Measurements from ENCODE around the gene STAP1.
"Not testable (repeated sequence)": the region's sequence is repeated elsewhere in the genome, so short reads cannot be mapped to it uniquely, and the experiment has no call there.

Gene STAP1

GRCh38 chr4:67535280-67535840 lies 23.2 kb upstream of the STAP1 start:
- no peak overlapping the region for H3K27ac ChIP-seq (ENCODE audit: low read length)

GRCh38 chr4:67539830-67540229 lies 18.7 kb upstream of the STAP1 start:
- no peak overlapping the region for H3K4me3 ChIP-seq (ENCODE audit: low read length in 2 of 2)
- H3K4me1 ChIP-seq (ENCODE audit: control insufficient read depth, insufficient read depth, low read length), result no peaks in the 10 kb centered on the region
- H3K9ac ChIP-seq (ENCODE audit: low read length in 2 of 2), result no peak overlapping the region
- no peaks in the 10 kb centered on the region for H3K27me3 ChIP-seq (ENCODE audit: control insufficient read depth in 1 of 2, insufficient read depth in 2 of 2, low read length in 2 of 2)
- no peak overlapping the region for H3K27ac ChIP-seq (ENCODE audit: low read length)
- H3K36me3 ChIP-seq (ENCODE audit: control insufficient read depth in 2 of 2, insufficient read depth in 2 of 2, low read length in 2 of 2), result peaks cover 4 to 11% of the 10 kb centered on the region in 2 donors
- no peaks in the 10 kb centered on the region for H3K9me3 ChIP-seq (ENCODE audit: control insufficient read depth in 2 of 2, low read length in 2 of 2)

More at GRCh38 chr4:67535280-67535840, 23.2 kb upstream of the STAP1 start:
- Histone ChIP-seq H3K4me3 (ENCODE audit: low read length in 2 of 2) (no peak overlapping the region), H3K36me3 (ENCODE audit: control insufficient read depth in 2 of 2, insufficient read depth in 2 of 2, low read length in 2 of 2) (peaks cover 6 to 21% of the 10 kb centered on the region in 2 donors), H3K9me3 (ENCODE audit: control insufficient read depth in 2 of 2, low read length in 2 of 2) (no peaks in the 10 kb centered on the region), H3K27me3 (ENCODE audit: control insufficient read depth in 1 of 2, insufficient read depth in 2 of 2, low read length in 2 of 2) (no peaks in the 10 kb centered on the region), H3K4me1 (ENCODE audit: control insufficient read depth, insufficient read depth, low read length) (no peaks in the 10 kb centered on the region), H3K9ac (ENCODE audit: low read length in 2 of 2) (no peak overlapping the region)

- no peak overlapping the region for H3K9ac ChIP-seq (ENCODE audit: low read length in 2 of 2)
- H3K4me3 ChIP-seq (ENCODE audit: low read length in 2 of 2), result no peak overlapping the region
- H3K36me3 ChIP-seq (ENCODE audit: control insufficient read depth in 2 of 2, insufficient read depth in 2 of 2, low read length in 2 of 2), result peaks cover 4 to 11% of the 10 kb centered on the region in 2 donors
- no peaks in the 10 kb centered on the region for H3K27me3 ChIP-seq (ENCODE audit: control insufficient read depth in 1 of 2, insufficient read depth in 2 of 2, low read length in 2 of 2)
- no peak overlapping the region for H3K27ac ChIP-seq (ENCODE audit: low read length)
- no peaks in the 10 kb centered on the region for H3K9me3 ChIP-seq (ENCODE audit: control insufficient read depth in 2 of 2, low read length in 2 of 2)
- H3K4me1 ChIP-seq (ENCODE audit: control insufficient read depth, insufficient read depth, low read length), result no peaks in the 10 kb centered on the region
These were observed 16.5 kb upstream of the STAP1 start for GRCh38 chr4:67542076-67542475.

GRCh38 chr4:67545199-67546003 lies 13.1 kb upstream of the STAP1 start, which contains the start of gene CENPC:
Gene CENPC, minus strand, starts transcription at chr4:67545503. Its CDS starts 148 bp downstream, at chr4:67545355.
- Histone ChIP-seq H3K36me3 (ENCODE audit: control insufficient read depth in 2 of 2, insufficient read depth in 2 of 2, low read length in 2 of 2) (peaks cover 0 to 5% of the 10 kb centered on the region in 2 donors), H3K27me3 (ENCODE audit: control insufficient read depth in 1 of 2, insufficient read depth in 2 of 2, low read length in 2 of 2) (no peaks in the 10 kb centered on the region), H3K4me1 (ENCODE audit: control insufficient read depth, insufficient read depth, low read length) (no peaks in the 10 kb centered on the region), H3K9ac (ENCODE audit: low read length in 2 of 2) (peak within 1 kb of the TSS; percentile 86 to 97), H3K9me3 (ENCODE audit: control insufficient read depth in 2 of 2, low read length in 2 of 2) (no peaks in the 10 kb centered on the region), H3K4me3 (ENCODE audit: low read length in 2 of 2) (peak within 1 kb of the TSS; percentile 84 to 94), H3K27ac (ENCODE audit: low read length) (peak within 1 kb of the TSS; percentile 85)

DNA sequence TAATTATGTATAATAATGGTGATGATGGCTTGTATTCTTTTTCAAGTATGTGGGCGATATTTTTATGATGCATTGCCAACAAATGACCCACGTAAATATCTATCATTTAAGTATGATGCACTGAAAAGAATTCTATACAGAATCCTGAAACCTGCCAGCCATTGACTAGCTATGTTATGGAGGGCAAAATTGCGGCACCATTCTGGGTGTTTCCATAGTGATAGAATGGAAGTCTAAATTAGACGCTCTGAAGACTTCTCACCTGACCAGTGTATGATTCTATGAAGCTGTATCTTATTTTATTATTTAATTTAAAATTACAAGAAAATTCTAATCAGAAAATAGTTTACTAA lies 12.5 kb upstream of the STAP1 start:
- H3K4me3 ChIP-seq (ENCODE audit: low read length in 2 of 2), result peak overlapping the region; percentile 74 to 84
- peaks cover 0 to 5% of the 10 kb centered on the region in 2 donors for H3K36me3 ChIP-seq (ENCODE audit: control insufficient read depth in 2 of 2, insufficient read depth in 2 of 2, low read length in 2 of 2)
- H3K9ac ChIP-seq (ENCODE audit: low read length in 2 of 2), result peak overlapping the region; percentile 43 to 52
- H3K4me1 ChIP-seq (ENCODE audit: control insufficient read depth, insufficient read depth, low read length), result no peaks in the 10 kb centered on the region
- no peak overlapping the region for H3K27ac ChIP-seq (ENCODE audit: low read length)
- H3K27me3 ChIP-seq (ENCODE audit: control insufficient read depth in 1 of 2, insufficient read depth in 2 of 2, low read length in 2 of 2), result no peaks in the 10 kb centered on the region
- H3K9me3 ChIP-seq (ENCODE audit: control insufficient read depth in 2 of 2, low read length in 2 of 2), result no peaks in the 10 kb centered on the region

DNA sequence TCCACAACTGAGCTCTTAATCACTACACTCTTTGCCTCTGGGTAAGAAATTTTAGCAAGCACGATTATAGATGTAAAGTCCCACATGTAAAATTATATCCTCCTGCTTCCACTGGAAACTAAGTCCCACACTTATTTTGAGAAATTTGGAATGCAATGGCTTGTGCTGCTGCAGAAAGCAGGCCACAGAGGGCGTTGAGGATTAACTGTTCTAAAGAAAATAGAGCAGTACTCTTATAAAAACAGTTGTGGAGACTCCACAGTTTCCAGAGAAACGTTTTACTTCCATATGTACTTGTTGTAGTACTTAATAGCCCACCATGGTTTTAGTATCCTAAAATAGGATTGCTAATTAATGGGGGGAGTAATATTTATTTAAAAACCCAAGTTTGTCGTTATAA lies 11.6 kb upstream of the STAP1 start:
- no peaks in the 10 kb centered on the region for H3K27me3 ChIP-seq (ENCODE audit: control insufficient read depth in 1 of 2, insufficient read depth in 2 of 2, low read length in 2 of 2)
- H3K27ac ChIP-seq (ENCODE audit: low read length), result no peak overlapping the region
- H3K4me3 ChIP-seq (ENCODE audit: low read length in 2 of 2), result no peak overlapping the region
- no peak overlapping the region for H3K9ac ChIP-seq (ENCODE audit: low read length in 2 of 2)
- H3K36me3 ChIP-seq (ENCODE audit: control insufficient read depth in 2 of 2, insufficient read depth in 2 of 2, low read length in 2 of 2), result peaks cover 0 to 3% of the 10 kb centered on the region in 2 donors
- H3K9me3 ChIP-seq (ENCODE audit: control insufficient read depth in 2 of 2, low read length in 2 of 2), result no peaks in the 10 kb centered on the region
- no peaks in the 10 kb centered on the region for H3K4me1 ChIP-seq (ENCODE audit: control insufficient read depth, insufficient read depth, low read length)

DNA sequence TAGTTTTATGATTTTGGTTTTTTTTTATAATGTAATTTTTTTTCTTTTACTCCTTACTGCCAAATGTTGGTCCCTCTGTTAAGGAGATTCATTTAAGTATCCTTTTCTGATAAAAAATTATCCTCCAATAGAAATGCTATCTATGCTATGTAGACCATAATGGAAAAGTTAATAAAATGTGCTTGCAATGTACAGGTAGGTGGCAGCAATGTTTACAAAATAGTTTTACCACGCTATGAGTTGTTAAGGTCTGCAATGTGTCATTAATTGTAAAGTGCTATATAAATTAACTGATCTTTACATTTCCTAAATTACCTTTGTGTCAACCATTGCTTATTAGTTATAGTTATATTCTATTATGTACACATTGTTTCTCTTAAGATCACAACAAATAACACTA lies 9.4 kb upstream of the STAP1 start:
- Histone ChIP-seq H3K27me3 (ENCODE audit: control insufficient read depth in 1 of 2, insufficient read depth in 2 of 2, low read length in 2 of 2) (no peaks in the 10 kb centered on the region), H3K27ac (ENCODE audit: low read length) (no peak overlapping the region), H3K36me3 (ENCODE audit: control insufficient read depth in 2 of 2, insufficient read depth in 2 of 2, low read length in 2 of 2) (no peaks in the 10 kb centered on the region), H3K4me3 (ENCODE audit: low read length in 2 of 2) (no peak overlapping the region), H3K9me3 (ENCODE audit: control insufficient read depth in 2 of 2, low read length in 2 of 2) (no peaks in the 10 kb centered on the region), H3K4me1 (ENCODE audit: control insufficient read depth, insufficient read depth, low read length) (no peaks in the 10 kb centered on the region), H3K9ac (ENCODE audit: low read length in 2 of 2) (no peak overlapping the region)

DNA sequence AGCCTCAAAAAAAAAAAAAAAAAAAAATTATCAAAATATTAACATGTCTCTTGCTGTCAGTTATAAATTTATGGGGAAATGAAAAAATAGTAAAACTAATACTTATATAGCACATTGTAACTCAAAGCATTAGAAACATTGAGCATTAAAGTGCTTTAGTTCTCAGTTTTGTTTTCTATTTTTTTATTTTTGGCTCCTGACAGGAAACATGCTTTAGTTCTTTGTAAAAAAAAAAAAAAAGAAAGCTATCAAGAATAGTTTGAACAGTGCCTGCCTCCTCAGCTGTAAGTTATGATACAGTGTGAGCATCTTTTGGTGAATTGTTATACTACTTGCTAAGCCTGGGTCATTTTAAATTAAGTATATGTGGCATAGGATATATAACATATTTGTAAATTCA lies 8.1 kb upstream of the STAP1 start:
- H3K4me1 ChIP-seq (ENCODE audit: control insufficient read depth, insufficient read depth, low read length), result no peaks in the 10 kb centered on the region
- H3K9me3 ChIP-seq (ENCODE audit: control insufficient read depth in 2 of 2, low read length in 2 of 2), result no peaks in the 10 kb centered on the region
- H3K4me3 ChIP-seq (ENCODE audit: low read length in 2 of 2), result no peak overlapping the region
- no peaks in the 10 kb centered on the region for H3K36me3 ChIP-seq (ENCODE audit: control insufficient read depth in 2 of 2, insufficient read depth in 2 of 2, low read length in 2 of 2)
- no peak overlapping the region for H3K27ac ChIP-seq (ENCODE audit: low read length)
- H3K9ac ChIP-seq (ENCODE audit: low read length in 2 of 2), result no peak overlapping the region
- H3K27me3 ChIP-seq (ENCODE audit: control insufficient read depth in 1 of 2, insufficient read depth in 2 of 2, low read length in 2 of 2), result no peaks in the 10 kb centered on the region

- Histone ChIP-seq H3K9me3 (ENCODE audit: control insufficient read depth in 2 of 2, low read length in 2 of 2) (no peaks in the 10 kb centered on the region), H3K9ac (ENCODE audit: low read length in 2 of 2) (no peak overlapping the region), H3K4me1 (ENCODE audit: control insufficient read depth, insufficient read depth, low read length) (no peaks in the 10 kb centered on the region), H3K36me3 (ENCODE audit: control insufficient read depth in 2 of 2, insufficient read depth in 2 of 2, low read length in 2 of 2) (no peaks in the 10 kb centered on the region), H3K4me3 (ENCODE audit: low read length in 2 of 2) (no peak overlapping the region), H3K27ac (ENCODE audit: low read length) (no peak overlapping the region), H3K27me3 (ENCODE audit: control insufficient read depth in 1 of 2, insufficient read depth in 2 of 2, low read length in 2 of 2) (no peaks in the 10 kb centered on the region)
These were observed 7.7 kb upstream of the STAP1 start for GRCh38 chr4:67550857-67551256.

DNA sequence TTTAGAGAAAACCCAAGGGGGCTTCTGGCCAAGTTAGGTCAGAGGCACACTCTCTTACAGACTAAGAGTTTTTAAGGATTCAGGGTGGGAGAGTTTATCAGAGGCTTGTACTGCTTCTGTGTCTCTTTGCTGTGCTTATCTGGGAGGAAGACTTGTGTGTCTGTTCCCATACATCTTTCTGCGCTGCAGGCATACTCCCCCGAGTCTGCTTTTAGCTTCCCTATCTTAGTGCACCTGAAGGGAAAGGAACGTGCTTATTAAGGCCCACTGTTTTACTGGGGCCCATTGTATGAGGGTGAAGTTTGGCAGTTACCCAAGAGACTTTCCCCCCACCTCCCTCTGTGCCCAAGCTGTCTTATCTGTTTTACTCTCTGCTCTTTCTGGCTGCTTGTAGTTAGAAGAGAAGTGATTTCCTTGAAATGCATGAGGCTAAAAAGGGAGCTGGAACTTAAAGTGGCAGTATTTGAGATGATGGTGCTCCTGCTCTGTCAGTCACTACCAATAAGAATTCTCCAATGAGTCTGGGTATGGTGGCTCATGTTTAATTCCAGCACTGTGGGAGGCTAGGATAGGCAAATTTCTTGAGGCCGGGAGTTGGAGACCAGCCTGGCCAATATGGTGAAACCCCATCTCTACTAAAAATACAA lies 6.3 kb upstream of the STAP1 start:
- H3K27ac ChIP-seq (ENCODE audit: low read length); H3K9me3 ChIP-seq (ENCODE audit: control insufficient read depth in 2 of 2, low read length in 2 of 2); H3K27me3 ChIP-seq (ENCODE audit: control insufficient read depth in 1 of 2, insufficient read depth in 2 of 2, low read length in 2 of 2); H3K4me3 ChIP-seq (ENCODE audit: low read length in 2 of 2); H3K4me1 ChIP-seq (ENCODE audit: control insufficient read depth, insufficient read depth, low read length); H3K36me3 ChIP-seq (ENCODE audit: control insufficient read depth in 2 of 2, insufficient read depth in 2 of 2, low read length in 2 of 2); H3K9ac ChIP-seq (ENCODE audit: low read length in 2 of 2): not testable (repeated sequence)

DNA sequence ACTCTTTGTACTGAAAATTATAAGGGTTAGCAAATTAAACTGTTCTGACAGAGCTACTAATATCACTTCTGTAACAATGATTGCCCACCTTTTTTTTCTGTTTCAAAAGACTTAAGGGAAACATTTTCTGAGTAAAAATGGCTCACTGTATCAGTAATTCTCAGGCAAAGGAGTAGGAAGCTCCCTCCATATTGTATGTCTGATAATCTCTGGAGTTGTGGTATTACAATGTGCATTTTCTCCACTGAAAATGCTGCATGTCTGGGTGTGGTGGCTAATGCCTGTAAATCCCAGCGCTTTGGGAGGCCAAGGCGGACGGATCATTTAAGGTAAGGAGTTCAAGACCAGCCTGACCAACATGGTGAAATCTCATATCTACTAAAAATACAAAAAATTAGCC lies 4.4 kb upstream of the STAP1 start:
- Histone ChIP-seq H3K27me3 (ENCODE audit: control insufficient read depth in 1 of 2, insufficient read depth in 2 of 2, low read length in 2 of 2) (no peaks in the 10 kb centered on the region), H3K9me3 (ENCODE audit: control insufficient read depth in 2 of 2, low read length in 2 of 2) (no peaks in the 10 kb centered on the region), H3K36me3 (ENCODE audit: control insufficient read depth in 2 of 2, insufficient read depth in 2 of 2, low read length in 2 of 2) (no peaks in the 10 kb centered on the region), H3K9ac (ENCODE audit: low read length in 2 of 2) (no peak overlapping the region), H3K4me1 (ENCODE audit: control insufficient read depth, insufficient read depth, low read length) (no peaks in the 10 kb centered on the region), H3K4me3 (ENCODE audit: low read length in 2 of 2) (no peak overlapping the region), H3K27ac (ENCODE audit: low read length) (no peak overlapping the region)
